Activated T-helper 1 cell treated with anti-CD3 and anti-CD28 coated beads, Interleukin-12 subunit alpha, Interleukin-12 subunit beta, Interleukin-2, Interleukin-4 antibody, amounts not matched to agents 30 ng/mL and 10 ng/mL and 1 ng/mL, durations not matched to agents 14 hours and 24 hours and 36 hours (primary cell): ENCODE results near the gene SEMA5A. TPM values are rescaled to one million over a fixed set of nuclear protein-coding genes. Genes with fewer than 3 reads are reported as not detected.

Experiments used
- total RNA-seq: library from RNA; stranded (reverse); gene quantifications from 2 replicates; pipeline ENCODE4 v1.2.3, GENCODE V29; 2022

The SEMA5A gene
- total RNA-seq, 1 donor from 2014 or later: not detected

Other genes with a start within 250 kb of the SEMA5A start
- not detected in 2 replicates for gene TAS2R1, start 84.3 kb upstream of the SEMA5A start, total RNA-seq